GM19240 (cell line): ENCODE measurements around the gene MISP.
"Not testable (repeated sequence)": the region's sequence is repeated elsewhere in the genome, so short reads cannot be mapped to it uniquely, and the experiment has no call there.

Experiments used
- DNase-seq: peaks from one replicate; pipeline ENCODE4 v3.0.0; 2011; ENCODE audit warnings: low spot score; ENCODE audit not compliant: insufficient read length

MISP gene, protein sequence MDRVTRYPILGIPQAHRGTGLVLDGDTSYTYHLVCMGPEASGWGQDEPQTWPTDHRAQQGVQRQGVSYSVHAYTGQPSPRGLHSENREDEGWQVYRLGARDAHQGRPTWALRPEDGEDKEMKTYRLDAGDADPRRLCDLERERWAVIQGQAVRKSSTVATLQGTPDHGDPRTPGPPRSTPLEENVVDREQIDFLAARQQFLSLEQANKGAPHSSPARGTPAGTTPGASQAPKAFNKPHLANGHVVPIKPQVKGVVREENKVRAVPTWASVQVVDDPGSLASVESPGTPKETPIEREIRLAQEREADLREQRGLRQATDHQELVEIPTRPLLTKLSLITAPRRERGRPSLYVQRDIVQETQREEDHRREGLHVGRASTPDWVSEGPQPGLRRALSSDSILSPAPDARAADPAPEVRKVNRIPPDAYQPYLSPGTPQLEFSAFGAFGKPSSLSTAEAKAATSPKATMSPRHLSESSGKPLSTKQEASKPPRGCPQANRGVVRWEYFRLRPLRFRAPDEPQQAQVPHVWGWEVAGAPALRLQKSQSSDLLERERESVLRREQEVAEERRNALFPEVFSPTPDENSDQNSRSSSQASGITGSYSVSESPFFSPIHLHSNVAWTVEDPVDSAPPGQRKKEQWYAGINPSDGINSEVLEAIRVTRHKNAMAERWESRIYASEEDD

GRCh38 chr19:750640-751423 is at the start of gene MISP:
TSS of gene MISP (plus strand) at chr19:751112. CDS start at chr19:756947, 5,835 bp downstream.
- DNase-seq: no peak

- DNase-seq: not testable (repeated sequence)
Observed at GRCh38 chr19:702847-703246, 48.1 kb upstream of the MISP start.

DNA sequence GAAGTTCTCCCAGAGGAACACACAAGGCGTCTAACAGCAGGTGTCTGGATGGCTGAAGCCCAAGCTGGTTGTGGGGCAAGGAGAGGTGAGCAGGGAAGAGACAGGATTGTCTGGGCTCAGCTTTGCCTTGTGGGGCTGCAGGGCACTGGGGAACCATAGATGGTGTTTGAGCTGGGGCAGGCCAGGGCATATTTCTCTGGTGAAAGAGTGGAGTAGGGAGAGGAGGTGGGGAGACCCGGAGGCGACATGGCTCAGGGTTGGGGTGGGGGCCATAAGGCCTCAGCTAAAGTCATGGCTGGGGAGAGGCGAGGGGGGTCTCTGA is 47.6 kb upstream of the MISP start:
- DNase-seq: no peak

GRCh38 chr19:703651-704446 is 47.1 kb upstream of the MISP start:
- no peak for DNase-seq

- no peak for DNase-seq
Observed at GRCh38 chr19:704447-704741, 46.5 kb upstream of the MISP start.

- DNase-seq: no peak
Observed at GRCh38 chr19:708154-709143, 42.5 kb upstream of the MISP start, which contains the start of gene PALM. TSS of gene PALM (plus strand) at chr19:708935. CDS start at chr19:709147, 212 bp downstream.

DNA sequence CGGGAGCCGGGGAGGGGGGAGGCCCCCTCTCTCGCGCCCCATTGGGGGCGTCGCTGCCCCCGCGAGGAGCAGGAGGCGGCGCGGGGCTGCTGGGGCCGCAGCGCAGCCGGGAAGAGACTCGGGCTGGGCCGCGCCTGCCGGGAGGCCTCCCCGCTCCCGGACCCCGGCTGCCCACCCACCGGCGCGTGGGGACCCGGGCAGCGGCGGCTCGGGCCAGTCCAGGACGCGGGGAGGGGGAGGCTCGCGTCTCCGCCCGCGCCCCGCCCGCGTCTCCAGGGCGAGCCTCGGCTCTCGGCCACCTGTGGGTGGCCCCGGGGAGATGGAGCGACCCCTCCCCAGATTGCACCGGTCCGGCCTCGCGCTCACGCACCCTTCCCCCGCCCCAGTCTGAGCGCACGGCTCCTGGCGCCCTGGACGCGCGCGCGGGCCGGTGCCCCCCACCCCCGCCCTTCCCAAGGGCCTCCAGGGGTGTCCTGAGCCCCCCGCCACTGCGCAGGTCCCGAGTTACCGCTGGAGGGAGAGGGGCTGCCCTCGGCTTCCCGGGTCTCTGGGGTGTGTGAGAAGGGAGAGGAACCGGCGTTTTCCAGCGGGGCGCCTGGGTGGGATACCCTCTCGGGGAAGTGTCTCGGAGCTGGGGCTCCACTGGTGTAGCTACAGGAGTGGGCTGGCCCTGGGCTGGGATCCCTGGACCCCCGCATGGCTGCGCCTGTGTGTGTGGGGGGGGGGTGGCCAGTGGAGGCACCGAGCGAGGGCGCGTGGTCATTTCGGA is 41.5 kb upstream of the MISP start:
- DNase-seq: no peak

DNA sequence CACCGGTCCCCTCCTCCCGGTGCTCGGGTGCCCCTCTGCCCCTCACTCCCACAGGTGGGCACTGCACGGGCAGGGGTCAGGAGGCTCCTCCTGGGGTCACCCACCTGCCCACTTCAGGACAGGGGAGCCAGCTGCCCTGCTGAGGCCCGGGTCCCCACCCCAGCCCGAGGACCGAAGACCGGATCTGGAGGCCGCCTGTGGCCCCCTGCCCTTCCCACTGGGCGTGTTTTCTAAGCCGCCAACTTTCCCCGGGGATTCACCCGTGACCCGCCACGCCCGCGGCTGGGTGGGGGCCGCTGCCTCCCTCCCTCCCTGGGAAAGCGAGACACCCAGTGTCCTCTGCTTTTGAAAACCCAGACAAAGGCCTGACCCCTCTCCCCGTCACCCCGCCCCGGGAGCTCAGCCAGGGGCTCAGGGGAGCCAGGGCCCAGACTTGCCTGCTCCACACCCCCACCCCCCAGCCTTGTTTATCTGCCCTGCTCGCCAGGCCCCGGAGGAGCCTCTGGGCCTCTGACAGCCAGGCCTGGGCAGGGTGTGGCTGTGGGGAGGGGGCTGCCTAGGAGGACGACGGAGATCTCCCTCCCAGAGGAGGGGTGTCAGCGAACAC is 40.8 kb upstream of the MISP start:
- DNase-seq: no peak

GRCh38 chr19:710767-711166 is 40.1 kb upstream of the MISP start:
- DNase-seq: no peak

- DNase-seq: no peak
Observed at GRCh38 chr19:711254-711653, 39.7 kb upstream of the MISP start.

DNA sequence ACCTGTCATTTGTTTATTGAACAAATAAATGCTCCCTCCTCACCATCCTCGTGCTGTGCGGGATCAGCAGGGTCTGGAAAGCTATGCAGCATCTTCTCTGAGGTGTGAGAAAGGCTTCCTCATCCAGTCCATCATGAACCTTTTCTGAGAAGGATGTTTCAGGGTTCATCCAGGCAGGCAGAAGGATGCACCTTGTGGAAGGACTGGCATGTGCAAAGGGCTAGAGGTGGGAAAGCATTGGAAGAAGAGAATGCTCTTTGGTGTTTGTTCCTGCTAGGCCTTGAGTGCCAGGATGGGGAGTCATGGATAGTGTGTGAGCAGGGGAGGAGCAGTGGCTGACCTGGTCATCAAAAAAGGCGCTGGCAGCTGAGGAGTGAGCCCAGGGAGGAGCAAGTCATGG is 35.6 kb upstream of the MISP start:
- no peak for DNase-seq

DNA sequence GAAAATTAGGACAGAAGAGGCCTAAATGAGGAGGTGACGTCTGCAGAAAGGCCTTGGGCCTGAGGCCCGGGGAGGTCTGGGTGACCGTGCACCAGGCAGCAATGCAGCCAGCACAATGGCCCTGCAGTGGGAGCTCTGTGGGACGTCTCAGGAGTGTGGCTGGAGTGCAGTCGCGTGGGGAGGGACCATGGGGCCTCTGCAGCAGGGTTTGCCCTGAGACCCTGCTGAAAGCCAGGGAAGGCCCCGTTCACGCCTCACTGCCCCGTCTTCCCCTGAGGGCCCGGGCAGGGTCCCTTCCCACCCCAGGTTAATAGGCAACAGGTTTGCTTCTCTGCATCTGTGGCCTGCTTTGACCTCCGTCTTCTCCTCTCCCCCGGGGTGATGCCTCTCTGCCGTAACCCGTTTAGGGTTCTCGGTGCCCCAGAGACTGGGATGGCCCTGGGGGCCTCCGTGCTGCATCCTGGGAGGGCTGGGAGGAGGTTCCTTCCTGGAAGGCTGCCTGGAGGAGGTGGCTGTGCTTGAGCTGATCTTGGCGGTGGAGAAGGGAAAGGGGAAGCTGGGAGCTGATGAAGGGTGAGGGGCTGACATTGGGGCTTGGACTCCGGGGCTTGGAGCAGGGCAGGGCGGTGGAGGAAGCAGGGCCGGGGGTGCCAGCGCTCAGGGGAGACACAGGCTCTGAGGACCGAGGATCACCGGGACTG is 32.5 kb upstream of the MISP start:
- DNase-seq: no peak

- DNase-seq: no peak
Observed at GRCh38 chr19:718991-719512, 31.9 kb upstream of the MISP start.

GRCh38 chr19:719636-720344 is 31.1 kb upstream of the MISP start:
- DNase-seq: no peak

GRCh38 chr19:720345-721160 is 30.4 kb upstream of the MISP start:
- no peak for DNase-seq

GRCh38 chr19:722553-723101 is 28.3 kb upstream of the MISP start:
- DNase-seq: no peak
